HUES64 (cell line): ENCODE data around the gene SSRP1. TPM values are rescaled to one million over a fixed set of nuclear protein-coding genes. Genes with fewer than 3 reads are reported as not detected.
A peak's percentile ranks its signal among the peaks of the same experiment; 100 is the strongest.

ENCODE experiments used
- H3K27ac ChIP-seq: 2 replicates; pipeline ENCODE4 v1.7.0; 2013; ENCODE audit warnings: low read depth, low read length, inconsistent platforms
- H3K27me3 ChIP-seq: 2 replicates; pipeline ENCODE4 v1.6.1; 2013; ENCODE audit warnings: mild to moderate bottlenecking, low read length; ENCODE audit not compliant: insufficient read depth
- H3K36me3 ChIP-seq: 2 replicates; pipeline ENCODE4 v1.6.1; 2013; ENCODE audit warnings: mild to moderate bottlenecking, low read length; ENCODE audit not compliant: insufficient read depth
- H3K4me1 ChIP-seq: 2 replicates; pipeline ENCODE4 v1.6.1; 2013; ENCODE audit warnings: mild to moderate bottlenecking, low read length, moderate library complexity; ENCODE audit not compliant: insufficient read depth
- H3K4me3 ChIP-seq: 2 replicates; pipeline ENCODE4 v1.5.1; 2013; ENCODE audit warnings: mild to moderate bottlenecking, low read length, moderate library complexity
- H3K9ac ChIP-seq: 2 replicates; pipeline ENCODE4 v1.6.1; 2013; ENCODE audit warnings: mild to moderate bottlenecking, low read depth, low read length
- H3K9me3 ChIP-seq: 2 replicates; pipeline ENCODE4 v1.6.1; 2013; ENCODE audit warnings: low read depth, low read length; ENCODE audit not compliant: insufficient read depth
- WGBS: fragments of 150-250, 120-280 bp; methylation state at CpG from one replicate; pipeline ENCODE4 v1.1.7; 2013; ENCODE audit warnings: missing lambda C conversion rate; 5-methylcytosine and 5-hydroxymethylcytosine counted together
- polyA plus RNA-seq, 2 experiments: library from polyadenylated mRNA; stranded (reverse); fragments of 50-300 nt; gene quantifications; one replicate each; pipeline ENCODE4 v1.2.3, GENCODE V29; 2013

SSRP1 gene
- polyA plus RNA-seq (2013, experiment 1 of 2) = 233 TPM
- 249 TPM for polyA plus RNA-seq (2013, experiment 2 of 2)

GRCh38 chr11:57335343-57336110, at the start of gene SSRP1:
Gene SSRP1 (minus strand): TSS chr11:57335892. CDS start chr11:57335121, 771 bp downstream.
- Histone ChIP-seq H3K4me1 (peaks cover 16% of the 10 kb centered on the region; the same call in 1 of the 2 replicates), H3K4me3 (peak within 1 kb of the TSS; percentile 80), H3K27ac (peak within 1 kb of the TSS; percentile 61), H3K36me3 (peaks cover 41% of the 10 kb centered on the region), H3K9me3 (no peaks in the 10 kb centered on the region), H3K9ac (peak within 1 kb of the TSS; percentile 89), H3K27me3 (no peaks in the 10 kb centered on the region)
- under 1% methylated on average over 69 of the region's 69 CpGs for WGBS

GRCh38 chr11:57380975-57381374, 45.3 kb upstream of the SSRP1 start, which contains the start of gene PRG3:
Gene PRG3 (minus strand): TSS chr11:57381150. CDS start chr11:57380708, 442 bp downstream.
- WGBS = 71% methylated on average over 2 of the region's 2 CpGs
- no peaks in the 10 kb centered on the region for H3K4me1 ChIP-seq
- H3K36me3 ChIP-seq = no peaks in the 10 kb centered on the region
- no peak within 1 kb of the TSS for H3K4me3 ChIP-seq
- no peaks in the 10 kb centered on the region for H3K9me3 ChIP-seq
- peaks cover 5% of the 10 kb centered on the region for H3K27me3 ChIP-seq
- H3K27ac ChIP-seq = no peak within 1 kb of the TSS
- no peak within 1 kb of the TSS for H3K9ac ChIP-seq

DNA sequence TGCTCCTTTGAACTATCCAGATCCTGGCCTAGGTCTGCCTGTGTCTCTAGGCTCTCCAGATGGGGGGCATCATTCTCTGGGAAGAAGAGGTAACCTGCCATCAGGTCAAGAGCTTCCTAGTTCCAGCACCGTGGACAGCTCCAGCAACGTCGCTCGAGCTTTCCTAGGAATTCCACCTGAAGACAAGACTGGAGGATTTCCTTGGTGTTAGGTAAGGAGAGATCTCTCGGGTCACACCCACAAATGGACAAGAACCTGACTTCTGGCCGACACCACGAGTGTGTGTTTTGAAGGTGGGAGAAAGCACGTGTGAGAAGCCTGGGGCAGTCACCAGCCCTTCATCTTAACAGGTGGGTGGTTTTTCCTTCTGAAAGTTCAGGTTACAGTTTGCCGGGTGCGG, 44.0 kb upstream of the SSRP1 start:
- Histone ChIP-seq H3K27me3 (peaks cover 5% of the 10 kb centered on the region), H3K4me3 (no peak overlapping the region), H3K36me3 (no peaks in the 10 kb centered on the region), H3K27ac (no peak overlapping the region), H3K9ac (no peak overlapping the region), H3K4me1 (no peaks in the 10 kb centered on the region), H3K9me3 (no peaks in the 10 kb centered on the region)
- WGBS = 30% methylated on average over 10 of the region's 10 CpGs

- H3K4me3 ChIP-seq = no peak overlapping the region
- peaks cover 5% of the 10 kb centered on the region for H3K27me3 ChIP-seq
- no peak overlapping the region for H3K27ac ChIP-seq
- H3K4me1 ChIP-seq = no peaks in the 10 kb centered on the region
- no peaks in the 10 kb centered on the region for H3K36me3 ChIP-seq
- H3K9me3 ChIP-seq = no peaks in the 10 kb centered on the region
- H3K9ac ChIP-seq = no peak overlapping the region
These were observed 42.5 kb upstream of the SSRP1 start for GRCh38 chr11:57378186-57378585.

GRCh38 chr11:57377107-57377506, 41.4 kb upstream of the SSRP1 start:
- H3K4me1 ChIP-seq = no peaks in the 10 kb centered on the region
- no peaks in the 10 kb centered on the region for H3K36me3 ChIP-seq
- H3K27me3 ChIP-seq = peaks cover 5% of the 10 kb centered on the region
- no peak overlapping the region; the same call in 1 of the 2 replicates for H3K4me3 ChIP-seq
- 77% methylated on average over 5 of the region's 5 CpGs for WGBS
- H3K9ac ChIP-seq = no peak overlapping the region
- H3K27ac ChIP-seq = no peak overlapping the region
- no peaks in the 10 kb centered on the region for H3K9me3 ChIP-seq

DNA sequence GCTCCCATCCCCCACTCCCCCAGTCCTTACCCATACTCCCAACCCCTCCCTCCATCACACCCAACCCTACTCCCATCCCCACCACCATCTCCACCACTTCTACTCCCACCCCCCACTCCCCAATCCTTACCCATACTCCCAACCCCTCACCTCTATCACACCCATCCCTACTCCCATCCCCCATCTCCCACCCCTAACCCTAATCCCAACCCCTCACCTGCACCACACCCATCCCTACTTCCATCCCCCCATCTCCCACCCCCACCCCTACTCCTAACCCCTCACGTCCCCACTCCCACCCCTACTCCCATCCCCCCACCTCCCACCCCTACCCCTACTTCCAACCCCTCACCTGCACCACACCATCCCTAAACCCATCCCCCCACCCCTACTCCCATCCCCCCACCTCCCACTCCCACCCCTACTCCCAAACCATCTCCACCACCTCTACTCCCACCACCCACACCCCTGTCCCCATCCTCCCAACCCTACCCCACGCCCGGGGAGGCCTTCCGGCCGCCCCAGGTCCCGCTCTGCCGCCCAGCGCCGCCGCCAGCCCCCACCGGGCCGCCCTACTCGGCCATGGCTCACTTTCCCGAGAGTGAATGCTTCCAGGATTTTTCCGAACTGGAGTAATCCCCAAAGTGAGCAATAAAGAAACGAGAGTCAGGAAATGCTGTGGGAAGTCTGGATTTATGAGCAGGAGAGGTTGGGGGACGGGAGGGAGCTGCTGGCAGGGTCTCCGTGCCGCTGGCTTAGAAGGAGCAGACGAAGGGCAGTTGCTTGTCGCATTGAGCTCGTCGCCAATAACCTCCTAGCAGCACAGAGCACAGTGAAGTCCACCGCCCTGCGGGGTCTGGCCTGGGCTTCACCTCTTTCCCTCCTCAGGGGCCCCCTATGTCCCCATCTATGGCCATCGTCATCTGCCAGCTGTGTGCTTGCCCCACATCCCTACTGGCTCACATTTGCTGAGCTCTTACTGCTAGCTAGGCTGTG, 40.7 kb upstream of the SSRP1 start:
- Histone ChIP-seq H3K9me3 (no peaks in the 10 kb centered on the region), H3K27me3 (peaks cover 5% of the 10 kb centered on the region), H3K4me1 (no peaks in the 10 kb centered on the region), H3K9ac (no peak overlapping the region), H3K27ac (no peak overlapping the region), H3K36me3 (no peaks in the 10 kb centered on the region), H3K4me3 (peak overlapping the region; percentile 28; the same call in 1 of the 2 replicates)
- 70% methylated on average over 25 of the region's 26 CpGs for WGBS

DNA sequence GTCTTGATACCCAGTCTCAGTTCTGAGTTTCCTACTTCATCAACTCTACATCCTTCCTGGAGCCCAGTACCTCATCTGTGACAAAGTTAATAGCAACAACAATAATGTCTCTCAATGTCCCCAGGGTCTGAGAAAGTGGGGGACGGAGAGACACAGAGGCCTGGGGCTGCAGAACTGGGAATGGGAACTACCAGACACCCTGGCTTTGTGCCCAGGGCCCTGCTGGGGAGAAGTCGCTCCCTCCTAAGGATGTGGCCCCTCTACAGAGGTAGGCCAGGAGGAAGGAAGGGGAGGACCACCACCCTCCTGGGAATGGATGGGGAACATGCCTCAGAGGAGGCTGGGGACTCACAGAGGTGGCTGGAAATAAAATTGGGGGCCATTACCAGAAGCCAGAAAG, 39.8 kb upstream of the SSRP1 start:
- 86% methylated on average over 2 of the region's 2 CpGs for WGBS
- Histone ChIP-seq H3K9ac (no peak overlapping the region), H3K27ac (no peak overlapping the region), H3K4me1 (no peaks in the 10 kb centered on the region), H3K27me3 (peaks cover 5% of the 10 kb centered on the region), H3K4me3 (no peak overlapping the region), H3K36me3 (no peaks in the 10 kb centered on the region), H3K9me3 (no peaks in the 10 kb centered on the region)

GRCh38 chr11:57374966-57375365, 39.3 kb upstream of the SSRP1 start:
- Histone ChIP-seq H3K27me3 (peaks cover 5% of the 10 kb centered on the region), H3K4me3 (no peak overlapping the region), H3K9ac (no peak overlapping the region), H3K4me1 (no peaks in the 10 kb centered on the region), H3K9me3 (no peaks in the 10 kb centered on the region), H3K27ac (no peak overlapping the region), H3K36me3 (no peaks in the 10 kb centered on the region)
- 96% methylated on average over 3 of the region's 3 CpGs for WGBS

GRCh38 chr11:57373146-57373545, 37.5 kb upstream of the SSRP1 start:
- WGBS = 84% methylated on average over 3 of the region's 3 CpGs
- Histone ChIP-seq H3K9me3 (no peaks in the 10 kb centered on the region), H3K9ac (no peak overlapping the region), H3K27me3 (peaks cover 3% of the 10 kb centered on the region), H3K27ac (no peak overlapping the region), H3K4me1 (no peaks in the 10 kb centered on the region), H3K4me3 (no peak overlapping the region), H3K36me3 (no peaks in the 10 kb centered on the region)

- Histone ChIP-seq H3K9me3 (no peaks in the 10 kb centered on the region), H3K36me3 (no peaks in the 10 kb centered on the region), H3K4me3 (no peak overlapping the region), H3K9ac (no peak overlapping the region), H3K27me3 (no peaks in the 10 kb centered on the region), H3K27ac (no peak overlapping the region), H3K4me1 (peaks cover 5% of the 10 kb centered on the region)
These were observed 35.2 kb upstream of the SSRP1 start for GRCh38 chr11:57370941-57371340.

DNA sequence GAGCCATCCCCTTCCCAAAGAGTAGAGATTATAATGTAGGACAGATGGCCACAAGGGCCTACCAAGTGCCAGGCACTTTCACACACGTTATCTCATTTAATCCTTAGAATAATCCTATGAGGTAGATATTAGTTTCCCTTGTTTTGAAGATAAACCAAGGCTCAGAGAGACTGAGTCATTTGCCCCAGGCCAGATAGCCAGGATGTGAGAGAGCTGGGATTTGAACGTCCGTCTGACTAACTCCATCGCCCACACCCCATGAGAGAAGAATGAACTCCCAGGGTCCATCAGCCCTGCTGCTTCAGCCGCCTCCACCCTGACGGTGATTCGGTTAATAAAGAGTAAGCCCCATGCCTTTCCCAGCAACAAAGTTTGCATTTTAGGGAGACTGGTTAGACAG, 34.6 kb upstream of the SSRP1 start:
- no peaks in the 10 kb centered on the region for H3K27me3 ChIP-seq
- no peak overlapping the region for H3K27ac ChIP-seq
- no peak overlapping the region for H3K4me3 ChIP-seq
- 94% methylated on average over 6 of the region's 7 CpGs for WGBS
- H3K9me3 ChIP-seq = no peaks in the 10 kb centered on the region
- H3K4me1 ChIP-seq = peaks cover 12% of the 10 kb centered on the region
- no peak overlapping the region for H3K9ac ChIP-seq
- no peaks in the 10 kb centered on the region for H3K36me3 ChIP-seq
